ENCODE measurements around the gene SLC8A2. TPM values are rescaled to one million over a fixed set of nuclear protein-coding genes. Genes with fewer than 3 reads are reported as not detected.
"Not testable (repeated sequence)": the region's sequence is repeated elsewhere in the genome, so short reads cannot be mapped to it uniquely, and the experiment has no call there.

Gene SLC8A2
- total RNA-seq, 1 experiment from 2014 or later, result 0.10 TPM

DNA sequence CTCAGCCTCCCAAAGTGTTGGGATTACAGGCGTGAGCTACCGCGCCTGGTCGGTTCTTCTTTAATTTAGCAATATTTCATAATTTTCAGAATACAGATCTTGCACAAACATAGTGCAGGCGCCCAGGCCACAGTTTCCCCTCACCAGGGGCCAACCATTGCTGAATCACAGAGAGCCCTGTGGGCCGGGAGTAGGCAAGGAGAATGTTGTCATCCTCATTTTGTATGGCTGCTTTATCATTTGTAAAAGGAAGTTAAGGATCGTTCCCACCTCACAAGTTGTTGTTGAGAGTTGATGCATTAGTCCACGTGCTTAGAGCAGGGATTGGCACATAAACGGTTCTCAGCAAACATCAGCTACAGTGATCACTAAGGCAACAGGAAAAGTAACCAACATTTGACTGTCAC, 82.5 kb downstream of the SLC8A2 start:
- in situ Hi-C loops (cut with HindIII; ENCODE audit: low pct_unique_long_range_greater_than_20kb, low sequenced_read_pairs), result no loop called here
- Histone ChIP-seq H3K4me3 (ENCODE audit: low read depth in 2 of 2, low read length in 2 of 2) (no peak overlapping the region), H3K9me3 (ENCODE audit: control insufficient read depth, insufficient read depth, low read depth, low read length) (no peaks in the 10 kb centered on the region), H3K36me3 (ENCODE audit: control insufficient read depth, insufficient read depth, low read length) (no peaks in the 10 kb centered on the region), H3K27me3 (ENCODE audit: control insufficient read depth, insufficient read depth, low read length) (no peaks in the 10 kb centered on the region), H3K4me1 (ENCODE audit: control insufficient read depth, insufficient read depth, low read length) (no peaks in the 10 kb centered on the region), H3K27ac (ENCODE audit: low read length) (no peak overlapping the region)
- ChIA-PET POLR2A (no interaction called here), CTCF (no interaction called here)
- intact Hi-C loops (cut with micrococcal nuclease; ENCODE audit: unreplicated experiment), result no loop called here
- DNase-seq (ENCODE audit: low read depth, low spot score) (no peak), ATAC-seq (no peak)
- TF ChIP-seq POLR2AphosphoS5 (IDR thresholded peaks at IDR 0.05; ENCODE audit: low read depth, low read length), result no peak
- TF ChIP-seq, protein P1, sequence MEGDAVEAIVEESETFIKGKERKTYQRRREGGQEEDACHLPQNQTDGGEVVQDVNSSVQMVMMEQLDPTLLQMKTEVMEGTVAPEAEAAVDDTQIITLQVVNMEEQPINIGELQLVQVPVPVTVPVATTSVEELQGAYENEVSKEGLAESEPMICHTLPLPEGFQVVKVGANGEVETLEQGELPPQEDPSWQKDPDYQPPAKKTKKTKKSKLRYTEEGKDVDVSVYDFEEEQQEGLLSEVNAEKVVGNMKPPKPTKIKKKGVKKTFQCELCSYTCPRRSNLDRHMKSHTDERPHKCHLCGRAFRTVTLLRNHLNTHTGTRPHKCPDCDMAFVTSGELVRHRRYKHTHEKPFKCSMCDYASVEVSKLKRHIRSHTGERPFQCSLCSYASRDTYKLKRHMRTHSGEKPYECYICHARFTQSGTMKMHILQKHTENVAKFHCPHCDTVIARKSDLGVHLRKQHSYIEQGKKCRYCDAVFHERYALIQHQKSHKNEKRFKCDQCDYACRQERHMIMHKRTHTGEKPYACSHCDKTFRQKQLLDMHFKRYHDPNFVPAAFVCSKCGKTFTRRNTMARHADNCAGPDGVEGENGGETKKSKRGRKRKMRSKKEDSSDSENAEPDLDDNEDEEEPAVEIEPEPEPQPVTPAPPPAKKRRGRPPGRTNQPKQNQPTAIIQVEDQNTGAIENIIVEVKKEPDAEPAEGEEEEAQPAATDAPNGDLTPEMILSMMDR (IDR thresholded peaks at IDR 0.05), result no peak
- TF ChIP-seq TCF7L2 (IDR thresholded peaks at IDR 0.05; ENCODE audit: low read depth, low read length), result no peak
- TF ChIP-seq SIN3A (IDR thresholded peaks at IDR 0.05; ENCODE audit: borderline replicate concordance, insufficient read depth, low read depth, low read length), result no peak
- no peak for TF ChIP-seq REST (IDR thresholded peaks at IDR 0.05; ENCODE audit: insufficient read depth in 1 of 2, low read depth in 2 of 2, low read length in 1 of 2)
- no TSS peak for BruUV-seq (replicated peaks)

DNA sequence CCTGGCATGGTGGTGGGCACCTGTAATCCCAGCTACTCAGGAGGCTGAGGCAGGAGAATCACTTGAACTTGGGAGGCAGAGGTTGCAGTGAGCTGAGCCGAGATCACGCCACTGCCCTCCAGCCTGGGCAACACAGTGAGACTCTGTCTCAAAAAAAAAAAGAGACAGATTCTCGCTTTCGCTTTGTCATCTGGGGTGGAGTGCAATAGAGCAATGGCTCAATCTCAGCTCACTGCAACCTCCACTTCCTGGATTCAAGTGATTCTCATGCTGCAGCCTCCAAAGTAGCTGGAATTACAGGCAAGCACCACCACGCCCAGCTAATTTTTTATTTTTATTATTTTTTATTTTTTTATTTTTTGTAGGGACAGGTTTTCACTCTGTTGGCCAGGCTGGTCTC, 83.0 kb downstream of the SLC8A2 start:
- POLR2A ChIA-PET, result interaction anchor here (0.7 kb wide), 1 partner anchor 70 kb away, joined by 3 read pairs; no protein-coding TSS in a partner anchor
- H3K4me1 ChIP-seq (ENCODE audit: control insufficient read depth, insufficient read depth, low read length); H3K27ac ChIP-seq (ENCODE audit: low read length); H3K36me3 ChIP-seq (ENCODE audit: control insufficient read depth, insufficient read depth, low read length); H3K9me3 ChIP-seq (ENCODE audit: control insufficient read depth, insufficient read depth, low read depth, low read length); BruUV-seq (replicated peaks); ATAC-seq; CTCF ChIA-PET; H3K27me3 ChIP-seq (ENCODE audit: control insufficient read depth, insufficient read depth, low read length); intact Hi-C loops (cut with micrococcal nuclease; ENCODE audit: unreplicated experiment); DNase-seq (ENCODE audit: low read depth, low spot score); H3K4me3 ChIP-seq (ENCODE audit: low read depth in 2 of 2, low read length in 2 of 2); in situ Hi-C loops (cut with HindIII; ENCODE audit: low pct_unique_long_range_greater_than_20kb, low sequenced_read_pairs): not testable (repeated sequence)

- ATAC-seq; H3K4me1 ChIP-seq (ENCODE audit: control insufficient read depth, insufficient read depth, low read length); H3K36me3 ChIP-seq (ENCODE audit: control insufficient read depth, insufficient read depth, low read length); POLR2A ChIA-PET; H3K4me3 ChIP-seq (ENCODE audit: low read depth in 2 of 2, low read length in 2 of 2); H3K27me3 ChIP-seq (ENCODE audit: control insufficient read depth, insufficient read depth, low read length); CTCF ChIA-PET; in situ Hi-C loops (cut with HindIII; ENCODE audit: low pct_unique_long_range_greater_than_20kb, low sequenced_read_pairs); intact Hi-C loops (cut with micrococcal nuclease; ENCODE audit: unreplicated experiment); BruUV-seq (replicated peaks); DNase-seq (ENCODE audit: low read depth, low spot score); H3K9me3 ChIP-seq (ENCODE audit: control insufficient read depth, insufficient read depth, low read depth, low read length); H3K27ac ChIP-seq (ENCODE audit: low read length): not testable (repeated sequence)
Measured at GRCh38 chr19:47387623-47388022, 84.1 kb downstream of the SLC8A2 start.

DNA sequence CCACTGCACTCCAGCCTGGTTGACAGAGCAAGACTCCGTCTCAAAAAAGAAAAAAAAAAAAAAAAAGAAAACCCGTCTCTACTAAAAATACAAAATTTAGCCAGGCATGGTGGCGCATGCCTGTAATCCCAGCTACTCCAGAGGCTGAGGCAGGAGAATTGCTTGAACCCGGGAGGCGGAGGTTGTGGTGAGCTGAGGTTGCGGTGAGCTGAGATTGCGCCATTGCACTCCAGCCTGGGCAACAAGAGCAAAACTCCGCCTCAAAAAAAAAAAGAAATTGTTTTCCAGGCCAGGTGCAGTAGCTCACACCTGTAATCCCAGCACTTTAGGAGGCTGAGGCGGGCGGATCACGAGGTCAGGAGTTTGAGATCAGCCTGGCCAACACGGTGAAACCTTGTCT, 85.1 kb downstream of the SLC8A2 start:
- BruUV-seq (replicated peaks); H3K27me3 ChIP-seq (ENCODE audit: control insufficient read depth, insufficient read depth, low read length); POLR2A ChIA-PET; H3K4me1 ChIP-seq (ENCODE audit: control insufficient read depth, insufficient read depth, low read length); DNase-seq (ENCODE audit: low read depth, low spot score); H3K36me3 ChIP-seq (ENCODE audit: control insufficient read depth, insufficient read depth, low read length); ATAC-seq; intact Hi-C loops (cut with micrococcal nuclease; ENCODE audit: unreplicated experiment); H3K4me3 ChIP-seq (ENCODE audit: low read depth in 2 of 2, low read length in 2 of 2); in situ Hi-C loops (cut with HindIII; ENCODE audit: low pct_unique_long_range_greater_than_20kb, low sequenced_read_pairs); H3K9me3 ChIP-seq (ENCODE audit: control insufficient read depth, insufficient read depth, low read depth, low read length); H3K27ac ChIP-seq (ENCODE audit: low read length): not testable (repeated sequence)
- CTCF ChIA-PET, result interaction anchor here (0.6 to 0.7 kb wide), 2 partner anchors 9 to 385 kb away, joined by 3 to 6 read pairs; no protein-coding TSS in a partner anchor

DNA sequence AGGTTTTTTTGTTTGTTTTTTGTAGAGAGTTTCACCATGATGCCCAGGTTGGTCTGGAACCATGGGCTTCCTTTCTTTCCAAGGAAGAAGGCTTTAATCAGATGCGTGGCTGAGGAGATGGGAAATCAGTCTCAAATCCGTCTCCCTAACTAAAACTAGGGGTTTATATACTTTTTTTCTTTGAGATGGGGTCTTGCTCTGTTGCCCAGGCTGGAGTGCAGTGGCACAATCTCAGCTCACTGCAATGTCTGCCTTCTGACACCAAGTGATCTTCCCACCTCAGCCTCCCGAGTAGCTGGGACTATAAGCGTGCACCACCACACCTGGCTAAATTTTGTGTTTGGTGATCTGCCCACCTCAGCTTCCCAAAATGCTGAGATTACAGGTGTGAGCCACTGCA, 87.2 kb downstream of the SLC8A2 start:
- ATAC-seq; H3K36me3 ChIP-seq (ENCODE audit: control insufficient read depth, insufficient read depth, low read length); POLR2A ChIA-PET; in situ Hi-C loops (cut with HindIII; ENCODE audit: low pct_unique_long_range_greater_than_20kb, low sequenced_read_pairs); H3K4me3 ChIP-seq (ENCODE audit: low read depth in 2 of 2, low read length in 2 of 2); H3K4me1 ChIP-seq (ENCODE audit: control insufficient read depth, insufficient read depth, low read length); intact Hi-C loops (cut with micrococcal nuclease; ENCODE audit: unreplicated experiment); CTCF ChIA-PET; DNase-seq (ENCODE audit: low read depth, low spot score); H3K27ac ChIP-seq (ENCODE audit: low read length); H3K27me3 ChIP-seq (ENCODE audit: control insufficient read depth, insufficient read depth, low read length); BruUV-seq (replicated peaks); H3K9me3 ChIP-seq (ENCODE audit: control insufficient read depth, insufficient read depth, low read depth, low read length): not testable (repeated sequence)

Data from Panc1 (cell line).